Ishikawa (cell line): ENCODE data around the gene TBX2.

ENCODE experiments used
- CEBPB ChIP-seq: IDR thresholded peaks from 2 replicates; pipeline ENCODE4 v1.6.1; 2012
- CREB1 ChIP-seq: IDR thresholded peaks from 2 replicates; pipeline ENCODE4 v1.6.1; 2012; ENCODE audit warnings: low read depth
- EGR1 ChIP-seq: IDR thresholded peaks from 2 replicates; pipeline ENCODE4 v1.6.1; 2012
- EP300 ChIP-seq: IDR thresholded peaks from 2 replicates; pipeline ENCODE4 v1.6.1; 2012; ENCODE audit warnings: borderline replicate concordance
- NFIC ChIP-seq: IDR thresholded peaks from 2 replicates; pipeline ENCODE4 v1.6.1; 2012
- RAD21 ChIP-seq: IDR thresholded peaks from 2 replicates; pipeline ENCODE4 v1.6.1; 2012; ENCODE audit warnings: low read depth
- TAF1 ChIP-seq: IDR thresholded peaks from 2 replicates; pipeline ENCODE4 v1.6.1; 2012; ENCODE audit warnings: low read depth, mild to moderate bottlenecking
- TEAD4 ChIP-seq: IDR thresholded peaks from 2 replicates; pipeline ENCODE4 v1.6.1; 2012
- YY1 ChIP-seq: IDR thresholded peaks from 2 replicates; pipeline ENCODE4 v1.6.1; 2012; ENCODE audit warnings: low read depth
- ZBTB7A ChIP-seq: IDR thresholded peaks from 2 replicates; pipeline ENCODE4 v1.6.1; 2012; ENCODE audit warnings: low read depth
- TF ChIP-seq, protein P1 (sequence below): IDR thresholded peaks from 2 replicates; pipeline ENCODE4 v1.6.1; 2012
- TF ChIP-seq, protein P2 (sequence below): IDR thresholded peaks from 2 replicates; pipeline ENCODE4 v1.6.1; 2012; ENCODE audit warnings: low read depth, mild to moderate bottlenecking

GRCh38 chr17:61368832-61369450 is 30.7 kb upstream of the TBX2 start:
- TF ChIP-seq TEAD4 (no peak), YY1 (no peak), CREB1 (no peak), EP300 (no peak), TAF1 (no peak), RAD21 (no peak), CEBPB (no peak), ZBTB7A (no peak), EGR1 (no peak), NFIC (no peak)
- TF ChIP-seq, protein P1, sequence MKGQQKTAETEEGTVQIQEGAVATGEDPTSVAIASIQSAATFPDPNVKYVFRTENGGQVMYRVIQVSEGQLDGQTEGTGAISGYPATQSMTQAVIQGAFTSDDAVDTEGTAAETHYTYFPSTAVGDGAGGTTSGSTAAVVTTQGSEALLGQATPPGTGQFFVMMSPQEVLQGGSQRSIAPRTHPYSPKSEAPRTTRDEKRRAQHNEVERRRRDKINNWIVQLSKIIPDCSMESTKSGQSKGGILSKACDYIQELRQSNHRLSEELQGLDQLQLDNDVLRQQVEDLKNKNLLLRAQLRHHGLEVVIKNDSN, result no peak
- TF ChIP-seq, protein P2, sequence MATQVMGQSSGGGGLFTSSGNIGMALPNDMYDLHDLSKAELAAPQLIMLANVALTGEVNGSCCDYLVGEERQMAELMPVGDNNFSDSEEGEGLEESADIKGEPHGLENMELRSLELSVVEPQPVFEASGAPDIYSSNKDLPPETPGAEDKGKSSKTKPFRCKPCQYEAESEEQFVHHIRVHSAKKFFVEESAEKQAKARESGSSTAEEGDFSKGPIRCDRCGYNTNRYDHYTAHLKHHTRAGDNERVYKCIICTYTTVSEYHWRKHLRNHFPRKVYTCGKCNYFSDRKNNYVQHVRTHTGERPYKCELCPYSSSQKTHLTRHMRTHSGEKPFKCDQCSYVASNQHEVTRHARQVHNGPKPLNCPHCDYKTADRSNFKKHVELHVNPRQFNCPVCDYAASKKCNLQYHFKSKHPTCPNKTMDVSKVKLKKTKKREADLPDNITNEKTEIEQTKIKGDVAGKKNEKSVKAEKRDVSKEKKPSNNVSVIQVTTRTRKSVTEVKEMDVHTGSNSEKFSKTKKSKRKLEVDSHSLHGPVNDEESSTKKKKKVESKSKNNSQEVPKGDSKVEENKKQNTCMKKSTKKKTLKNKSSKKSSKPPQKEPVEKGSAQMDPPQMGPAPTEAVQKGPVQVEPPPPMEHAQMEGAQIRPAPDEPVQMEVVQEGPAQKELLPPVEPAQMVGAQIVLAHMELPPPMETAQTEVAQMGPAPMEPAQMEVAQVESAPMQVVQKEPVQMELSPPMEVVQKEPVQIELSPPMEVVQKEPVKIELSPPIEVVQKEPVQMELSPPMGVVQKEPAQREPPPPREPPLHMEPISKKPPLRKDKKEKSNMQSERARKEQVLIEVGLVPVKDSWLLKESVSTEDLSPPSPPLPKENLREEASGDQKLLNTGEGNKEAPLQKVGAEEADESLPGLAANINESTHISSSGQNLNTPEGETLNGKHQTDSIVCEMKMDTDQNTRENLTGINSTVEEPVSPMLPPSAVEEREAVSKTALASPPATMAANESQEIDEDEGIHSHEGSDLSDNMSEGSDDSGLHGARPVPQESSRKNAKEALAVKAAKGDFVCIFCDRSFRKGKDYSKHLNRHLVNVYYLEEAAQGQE, result no peak
